ENCODE results near the gene NDUFV2.
"Not testable (repeated sequence)": the region's sequence is repeated elsewhere in the genome, so short reads cannot be mapped to it uniquely, and the experiment has no call there.

Gene NDUFV2

DNA sequence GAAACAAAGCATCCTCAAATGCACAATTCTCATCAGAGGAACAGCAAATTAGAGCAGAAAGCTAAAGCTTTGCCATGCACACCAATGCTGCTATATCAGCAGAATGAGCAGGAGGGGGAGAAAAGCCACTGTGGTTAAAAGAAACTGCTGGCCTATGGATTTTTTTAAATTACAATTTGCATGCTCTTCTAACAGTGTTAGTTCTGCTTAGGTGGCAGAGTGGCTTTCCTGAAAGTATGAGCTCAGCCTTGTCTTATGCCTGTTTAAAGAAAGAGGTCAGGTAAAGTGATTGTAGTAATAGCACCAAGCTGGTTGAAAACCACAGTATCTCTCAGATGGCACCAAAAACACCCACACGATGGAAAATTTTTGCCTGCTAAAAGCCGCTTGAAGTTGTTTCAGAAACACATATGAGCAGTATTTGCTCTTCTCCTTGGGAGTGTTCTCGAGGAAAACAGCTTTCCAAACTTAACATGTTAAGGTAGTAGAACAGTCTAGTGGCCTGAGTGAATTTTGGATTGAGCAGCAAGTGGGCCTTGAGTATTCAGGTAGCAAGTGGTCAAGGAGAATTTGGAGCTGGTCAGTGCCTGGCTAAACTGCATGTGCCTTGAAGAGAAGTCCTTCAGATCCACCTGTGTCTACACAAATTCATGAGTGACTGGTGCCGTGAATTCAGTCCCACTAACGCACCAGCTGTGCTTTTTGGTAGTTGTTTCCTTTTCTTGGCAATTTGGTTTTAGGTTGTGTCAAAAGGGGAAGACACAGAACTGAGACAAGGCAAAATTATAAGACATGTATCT, 19.6 kb upstream of the NDUFV2 start:
- no peaks in the 10 kb centered on the region for H3K36me3 ChIP-seq (ENCODE audit: control insufficient read depth, insufficient read depth, low read length)
- H2AK5ac ChIP-seq (ENCODE audit: low read length): no peak overlapping the region
- H3K4me1 ChIP-seq (ENCODE audit: control insufficient read depth, low read depth, low read length): no peaks in the 10 kb centered on the region
- no peak overlapping the region for H3K4me3 ChIP-seq (ENCODE audit: low read length)
- no peak overlapping the region for H4K8ac ChIP-seq (ENCODE audit: low read depth, low read length)
- H3K79me1 ChIP-seq (ENCODE audit: low read length): no peaks in the 10 kb centered on the region
- H3K27me3 ChIP-seq (ENCODE audit: insufficient read depth, low read length, poor library complexity): no peaks in the 10 kb centered on the region
- no peak overlapping the region for H2BK120ac ChIP-seq (ENCODE audit: low read depth, low read length)
- no peak overlapping the region for H3K56ac ChIP-seq (ENCODE audit: low read length)
- DNase-seq: no peak
- H3K18ac ChIP-seq (ENCODE audit: low read length): no peak overlapping the region
- H2BK5ac ChIP-seq (ENCODE audit: low read length): no peak overlapping the region
- H3K4ac ChIP-seq (ENCODE audit: low read depth, low read length): no peak overlapping the region
- no peaks in the 10 kb centered on the region for H3K79me2 ChIP-seq (ENCODE audit: control insufficient read depth, insufficient read depth, low read length)
- no peak overlapping the region for H3K23ac ChIP-seq (ENCODE audit: low read length)
- H2BK15ac ChIP-seq (replicated peaks; ENCODE audit: low read depth): no peak overlapping the region
- WGBS (ENCODE audit: extremely low coverage, insufficient coverage, low lambda C conversion rate): no CpG with 5 or more reads among the region's 5 CpGs
- H3K4me2 ChIP-seq (ENCODE audit: low read length): no peak overlapping the region
- H3K27ac ChIP-seq (ENCODE audit: low read depth, low read length): no peak overlapping the region
- H3K9ac ChIP-seq (ENCODE audit: low read length): no peak overlapping the region
- no peak overlapping the region for H4K5ac ChIP-seq (ENCODE audit: low read length)

DNA sequence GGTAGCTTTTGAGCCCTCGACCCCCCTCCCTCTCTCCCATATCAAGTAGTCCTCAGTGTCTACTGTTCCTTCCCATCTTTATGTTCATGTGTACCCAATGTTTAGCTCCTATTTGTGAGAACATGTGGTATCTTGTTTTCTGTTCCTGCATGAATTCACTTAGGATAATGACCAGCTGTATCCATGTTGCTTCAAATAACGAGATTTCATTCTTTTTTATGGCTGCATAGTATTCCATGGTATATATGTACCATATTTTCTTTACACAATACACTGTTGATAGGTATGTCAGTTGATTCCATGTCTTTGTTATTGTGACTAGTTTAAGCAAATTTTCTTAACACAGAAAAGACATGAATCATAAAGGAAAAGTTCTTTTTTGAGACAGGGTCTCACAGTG, 16.5 kb upstream of the NDUFV2 start:
- DNase-seq: no peak
- Histone ChIP-seq H3K9ac (ENCODE audit: low read length) (no peak overlapping the region), H3K27me3 (ENCODE audit: insufficient read depth, low read length, poor library complexity) (no peaks in the 10 kb centered on the region), H3K18ac (ENCODE audit: low read length) (no peak overlapping the region), H2BK5ac (ENCODE audit: low read length) (no peak overlapping the region), H3K4me3 (ENCODE audit: low read length) (no peak overlapping the region), H2BK15ac (replicated peaks; ENCODE audit: low read depth) (no peak overlapping the region), H4K8ac (ENCODE audit: low read depth, low read length) (no peak overlapping the region), H3K79me1 (ENCODE audit: low read length) (no peaks in the 10 kb centered on the region), H2AK5ac (ENCODE audit: low read length) (no peak overlapping the region), H3K36me3 (ENCODE audit: control insufficient read depth, insufficient read depth, low read length) (no peaks in the 10 kb centered on the region), H3K79me2 (ENCODE audit: control insufficient read depth, insufficient read depth, low read length) (no peaks in the 10 kb centered on the region), H3K4me2 (ENCODE audit: low read length) (no peak overlapping the region), H3K4me1 (ENCODE audit: control insufficient read depth, low read depth, low read length) (no peaks in the 10 kb centered on the region), H3K4ac (ENCODE audit: low read depth, low read length) (no peak overlapping the region), H2BK120ac (ENCODE audit: low read depth, low read length) (no peak overlapping the region), H3K23ac (ENCODE audit: low read length) (no peak overlapping the region), H3K56ac (ENCODE audit: low read length) (no peak overlapping the region), H3K27ac (ENCODE audit: low read depth, low read length) (no peak overlapping the region), H4K5ac (ENCODE audit: low read length) (no peak overlapping the region)
- no CpG with 5 or more reads among the region's 2 CpGs for WGBS (ENCODE audit: extremely low coverage, insufficient coverage, low lambda C conversion rate)

DNA sequence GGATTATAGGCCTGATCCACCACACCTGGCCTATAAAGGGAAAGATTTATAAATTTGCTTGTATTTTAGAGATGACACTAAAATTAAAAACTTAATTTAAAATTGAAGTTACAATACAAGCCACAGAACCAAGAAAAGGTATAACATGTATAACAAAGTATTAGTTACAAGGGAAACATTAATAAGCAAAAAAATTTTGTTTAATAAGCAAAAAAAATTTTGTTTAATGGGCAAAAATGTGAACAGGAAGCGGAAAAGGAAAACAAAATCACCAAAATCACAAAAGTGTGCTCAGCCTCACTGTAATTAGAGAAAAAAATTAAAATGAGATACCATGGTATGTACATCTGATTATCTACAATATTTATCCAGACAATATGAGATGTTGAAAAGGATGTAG, 15.9 kb upstream of the NDUFV2 start:
- no peak overlapping the region for H3K56ac ChIP-seq (ENCODE audit: low read length)
- H3K4me1 ChIP-seq (ENCODE audit: control insufficient read depth, low read depth, low read length): no peaks in the 10 kb centered on the region
- H2BK5ac ChIP-seq (ENCODE audit: low read length): no peak overlapping the region
- no peak overlapping the region for H3K18ac ChIP-seq (ENCODE audit: low read length)
- no peak overlapping the region for H2BK15ac ChIP-seq (replicated peaks; ENCODE audit: low read depth)
- no peaks in the 10 kb centered on the region for H3K79me1 ChIP-seq (ENCODE audit: low read length)
- H3K79me2 ChIP-seq (ENCODE audit: control insufficient read depth, insufficient read depth, low read length): no peaks in the 10 kb centered on the region
- H3K27me3 ChIP-seq (ENCODE audit: insufficient read depth, low read length, poor library complexity): no peaks in the 10 kb centered on the region
- no peak overlapping the region for H3K4me2 ChIP-seq (ENCODE audit: low read length)
- no peak overlapping the region for H3K27ac ChIP-seq (ENCODE audit: low read depth, low read length)
- no CpG with 5 or more reads among the region's 1 CpG for whole genome bisulfite sequencing (ENCODE audit: extremely low coverage, insufficient coverage, low lambda C conversion rate)
- no peak overlapping the region for H3K4ac ChIP-seq (ENCODE audit: low read depth, low read length)
- no peak overlapping the region for H4K5ac ChIP-seq (ENCODE audit: low read length)
- no peak overlapping the region for H3K4me3 ChIP-seq (ENCODE audit: low read length)
- no peak overlapping the region for H2AK5ac ChIP-seq (ENCODE audit: low read length)
- no peak for DNase-seq
- no peak overlapping the region for H4K8ac ChIP-seq (ENCODE audit: low read depth, low read length)
- H3K9ac ChIP-seq (ENCODE audit: low read length): no peak overlapping the region
- no peak overlapping the region for H2BK120ac ChIP-seq (ENCODE audit: low read depth, low read length)
- H3K23ac ChIP-seq (ENCODE audit: low read length): no peak overlapping the region
- no peaks in the 10 kb centered on the region for H3K36me3 ChIP-seq (ENCODE audit: control insufficient read depth, insufficient read depth, low read length)

DNA sequence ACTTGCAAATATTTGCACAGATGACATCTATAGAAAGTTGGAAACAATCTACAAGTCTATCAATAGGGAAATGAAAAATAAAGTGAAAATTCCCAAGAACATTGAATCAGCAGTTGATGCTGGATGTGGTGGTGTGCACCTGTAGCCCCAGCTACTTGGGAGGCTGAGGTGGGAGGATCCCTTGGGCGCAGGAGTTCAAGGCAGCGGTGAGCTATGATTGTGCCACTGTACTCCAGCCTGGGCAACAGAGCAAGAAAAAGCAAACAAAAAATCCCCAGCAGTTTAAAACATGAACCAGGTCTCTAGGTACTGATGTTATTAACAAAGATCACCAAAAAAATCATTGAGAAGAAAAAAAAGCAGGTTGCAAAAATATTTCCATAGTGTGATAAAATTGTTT, 15.4 kb upstream of the NDUFV2 start:
- Histone ChIP-seq H3K4me3 (ENCODE audit: low read length) (no peak overlapping the region), H4K8ac (ENCODE audit: low read depth, low read length) (no peak overlapping the region), H3K79me2 (ENCODE audit: control insufficient read depth, insufficient read depth, low read length) (no peaks in the 10 kb centered on the region), H3K79me1 (ENCODE audit: low read length) (no peaks in the 10 kb centered on the region), H3K56ac (ENCODE audit: low read length) (no peak overlapping the region), H3K18ac (ENCODE audit: low read length) (no peak overlapping the region), H3K27me3 (ENCODE audit: insufficient read depth, low read length, poor library complexity) (no peaks in the 10 kb centered on the region), H3K36me3 (ENCODE audit: control insufficient read depth, insufficient read depth, low read length) (no peaks in the 10 kb centered on the region), H3K23ac (ENCODE audit: low read length) (no peak overlapping the region), H2BK120ac (ENCODE audit: low read depth, low read length) (no peak overlapping the region), H3K4me1 (ENCODE audit: control insufficient read depth, low read depth, low read length) (no peaks in the 10 kb centered on the region), H3K4me2 (ENCODE audit: low read length) (no peak overlapping the region), H3K27ac (ENCODE audit: low read depth, low read length) (no peak overlapping the region), H2AK5ac (ENCODE audit: low read length) (no peak overlapping the region), H2BK5ac (ENCODE audit: low read length) (no peak overlapping the region), H2BK15ac (replicated peaks; ENCODE audit: low read depth) (no peak overlapping the region), H3K4ac (ENCODE audit: low read depth, low read length) (no peak overlapping the region), H4K5ac (ENCODE audit: low read length) (no peak overlapping the region), H3K9ac (ENCODE audit: low read length) (no peak overlapping the region)
- no CpG with 5 or more reads among the region's 2 CpGs for WGBS (ENCODE audit: extremely low coverage, insufficient coverage, low lambda C conversion rate)
- DNase-seq: no peak

DNA sequence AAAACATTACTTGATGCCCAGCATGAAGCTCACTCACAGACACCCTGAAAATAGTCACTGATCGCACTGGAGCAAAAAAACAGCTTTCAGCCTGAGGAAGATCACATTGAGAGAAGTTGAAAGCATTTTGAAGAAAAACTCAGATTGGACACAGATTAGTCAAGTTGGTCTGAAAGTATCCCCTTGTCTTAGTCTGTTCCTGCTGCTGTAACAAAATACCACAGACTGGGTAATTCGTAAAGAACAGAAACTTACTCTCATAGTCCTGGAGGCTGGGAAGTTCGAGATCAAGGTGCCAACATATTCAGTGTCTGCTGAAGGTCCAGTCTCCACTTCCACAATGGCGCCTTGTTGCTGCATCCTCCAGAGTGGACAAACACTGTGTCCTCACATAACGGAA, 14.2 kb upstream of the NDUFV2 start:
- Histone ChIP-seq H3K79me1 (ENCODE audit: low read length) (no peaks in the 10 kb centered on the region), H3K18ac (ENCODE audit: low read length) (no peak overlapping the region), H4K5ac (ENCODE audit: low read length) (no peak overlapping the region), H3K79me2 (ENCODE audit: control insufficient read depth, insufficient read depth, low read length) (no peaks in the 10 kb centered on the region), H3K56ac (ENCODE audit: low read length) (no peak overlapping the region), H3K4ac (ENCODE audit: low read depth, low read length) (no peak overlapping the region), H3K9ac (ENCODE audit: low read length) (no peak overlapping the region), H3K23ac (ENCODE audit: low read length) (no peak overlapping the region), H2BK120ac (ENCODE audit: low read depth, low read length) (no peak overlapping the region), H3K4me1 (ENCODE audit: control insufficient read depth, low read depth, low read length) (no peaks in the 10 kb centered on the region), H3K4me3 (ENCODE audit: low read length) (no peak overlapping the region), H3K27me3 (ENCODE audit: insufficient read depth, low read length, poor library complexity) (no peaks in the 10 kb centered on the region), H3K27ac (ENCODE audit: low read depth, low read length) (no peak overlapping the region), H3K36me3 (ENCODE audit: control insufficient read depth, insufficient read depth, low read length) (no peaks in the 10 kb centered on the region), H3K4me2 (ENCODE audit: low read length) (no peak overlapping the region), H2BK5ac (ENCODE audit: low read length) (no peak overlapping the region), H4K8ac (ENCODE audit: low read depth, low read length) (no peak overlapping the region), H2BK15ac (replicated peaks; ENCODE audit: low read depth) (no peak overlapping the region), H2AK5ac (ENCODE audit: low read length) (no peak overlapping the region)
- no CpG with 5 or more reads among the region's 5 CpGs for WGBS (ENCODE audit: extremely low coverage, insufficient coverage, low lambda C conversion rate)
- DNase-seq: no peak

DNA sequence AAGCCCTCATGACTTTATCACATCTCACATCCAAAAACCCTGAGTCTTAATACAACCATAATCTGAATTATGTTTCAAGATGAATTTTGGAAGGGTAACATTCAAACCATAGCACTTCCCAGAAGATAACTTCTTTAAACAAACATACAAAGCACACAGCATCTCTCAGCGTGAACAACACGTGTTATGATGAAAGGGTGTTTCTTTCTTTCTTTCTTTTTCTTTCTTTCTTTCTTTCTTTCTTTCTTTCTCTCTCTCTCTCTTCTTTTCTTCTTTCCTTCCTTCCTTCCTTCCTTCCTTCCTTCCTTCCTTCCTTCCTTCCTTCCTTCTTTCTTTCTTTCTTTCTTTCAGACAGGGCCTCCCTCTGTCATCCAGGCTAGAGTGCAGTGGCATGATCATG, 13.8 kb upstream of the NDUFV2 start:
- not testable (repeated sequence) for H4K5ac ChIP-seq (ENCODE audit: low read length); H3K27me3 ChIP-seq (ENCODE audit: insufficient read depth, low read length, poor library complexity); H3K4me2 ChIP-seq (ENCODE audit: low read length); H2AK5ac ChIP-seq (ENCODE audit: low read length); DNase-seq; H3K4me3 ChIP-seq (ENCODE audit: low read length); H3K36me3 ChIP-seq (ENCODE audit: control insufficient read depth, insufficient read depth, low read length); H3K4ac ChIP-seq (ENCODE audit: low read depth, low read length); H3K79me2 ChIP-seq (ENCODE audit: control insufficient read depth, insufficient read depth, low read length); H3K9ac ChIP-seq (ENCODE audit: low read length); H3K56ac ChIP-seq (ENCODE audit: low read length); H2BK5ac ChIP-seq (ENCODE audit: low read length); H3K4me1 ChIP-seq (ENCODE audit: control insufficient read depth, low read depth, low read length); H3K23ac ChIP-seq (ENCODE audit: low read length); H3K79me1 ChIP-seq (ENCODE audit: low read length); H2BK15ac ChIP-seq (replicated peaks; ENCODE audit: low read depth); H3K18ac ChIP-seq (ENCODE audit: low read length); H2BK120ac ChIP-seq (ENCODE audit: low read depth, low read length); H3K27ac ChIP-seq (ENCODE audit: low read depth, low read length); H4K8ac ChIP-seq (ENCODE audit: low read depth, low read length)
- WGBS (ENCODE audit: extremely low coverage, insufficient coverage, low lambda C conversion rate): no CpG with 5 or more reads among the region's 2 CpGs

Data from mesendoderm (in vitro differentiated cells).